Fibroblast of lung (primary cell): Measurements from ENCODE around the gene MYBPH. TPM values are rescaled to one million over a fixed set of nuclear protein-coding genes. Genes with fewer than 3 reads are reported as not detected.

Experiments used
- DNase-seq, 2 donors: peaks; one replicate each; pipeline versions ENCODE4 v3.0.0 to v3.0.0-alpha.2; 2010; ENCODE audit warnings: low read depth in 2 of 2
- H2AFZ ChIP-seq: 2 replicates; pipeline ENCODE4 v1.5.1; 2012; ENCODE audit warnings: low read length, control low read depth, inconsistent platforms
- H3K27ac ChIP-seq: 2 replicates; pipeline ENCODE4 v1.5.1; 2011; ENCODE audit warnings: low read length, control low read depth; ENCODE audit not compliant: insufficient read depth
- H3K27me3 ChIP-seq: 2 replicates; pipeline ENCODE4 v1.5.1; 2011; ENCODE audit warnings: mild to moderate bottlenecking, low read length; ENCODE audit not compliant: control insufficient read depth, insufficient read depth
- H3K36me3 ChIP-seq: 2 replicates; pipeline ENCODE4 v1.5.1; 2011; ENCODE audit warnings: low read length; ENCODE audit not compliant: control insufficient read depth, insufficient read depth
- H3K4me1 ChIP-seq: 2 replicates; pipeline ENCODE4 v1.5.1; 2011; ENCODE audit warnings: low read length; ENCODE audit not compliant: control insufficient read depth, insufficient read depth; ENCODE audit errors: extremely low read depth
- H3K4me2 ChIP-seq: 2 replicates; pipeline ENCODE4 v1.5.1; 2011; ENCODE audit warnings: low read length, control low read depth; ENCODE audit not compliant: insufficient read depth; ENCODE audit errors: extremely low read depth
- H3K4me3 ChIP-seq, 4 experiments: fragments of 200-600 bp in 1 of 4; sonication (generic) in 1 of 4; replicated peaks in 1 of 4; 2 replicates each; pipeline ENCODE4 v1.5.1; 2011 to 2016; ENCODE audit warnings: low read length in 4 of 4, low read depth in 3 of 4, mild to moderate bottlenecking in 3 of 4, control low read depth in 2 of 4, inconsistent platforms in 1 of 4, mixed read lengths in 1 of 4; ENCODE audit not compliant: insufficient read depth in 1 of 4; ENCODE audit errors: control extremely low read depth in 1 of 4
- H3K79me2 ChIP-seq: 2 replicates; pipeline ENCODE4 v1.5.1; 2012; ENCODE audit warnings: mild to moderate bottlenecking, low read length, inconsistent platforms; ENCODE audit not compliant: control insufficient read depth, insufficient read depth
- H3K9ac ChIP-seq: 2 replicates; pipeline ENCODE4 v1.5.1; 2011; ENCODE audit warnings: mild to moderate bottlenecking, low read length, control low read depth; ENCODE audit not compliant: insufficient read depth
- H3K9me3 ChIP-seq: 2 replicates; pipeline ENCODE4 v1.5.1; 2012; ENCODE audit warnings: low read depth, low read length; ENCODE audit not compliant: control insufficient read depth, insufficient read depth
- H4K20me1 ChIP-seq: 2 replicates; pipeline ENCODE4 v1.5.1; 2011; ENCODE audit warnings: low read length; ENCODE audit not compliant: control insufficient read depth, insufficient read depth; ENCODE audit errors: extremely low read depth
- EZH2 ChIP-seq: IDR thresholded peaks from 2 replicates; pipeline ENCODE4 v1.5.1; 2012; ENCODE audit warnings: low read length, control low read depth, mild to moderate bottlenecking; ENCODE audit errors: missing control alignments
- polyA plus RNA-seq, 2 donors: library from polyadenylated mRNA; depleted of rRNA in 1 of 2; stranded (reverse) in 1 of 2; unstranded in 1 of 2; fragments of >200 nt; gene quantifications; 2 replicates each; pipeline ENCODE4 v1.2.1, GENCODE V29; 2011 to 2012; ENCODE audit warnings: missing spikeins in 1 of 2
- total RNA-seq: library from RNA; depleted of rRNA; stranded (reverse); fragments of >200 nt; gene quantifications from 2 replicates; pipeline ENCODE4 v1.2.1, GENCODE V29; 2014
- TF ChIP-seq, protein P1 (sequence below), 2 donors: IDR thresholded peaks in 1 of 2; conservative IDR thresholded peaks in 1 of 2; 1 replicate in 1 of 2; 2 replicates in 1 of 2; pipeline ENCODE4 v1.5.1; 2011 to 2012; ENCODE audit warnings: low read length in 2 of 2, control low read depth in 1 of 2, inconsistent platforms in 1 of 2, low read depth in 1 of 2, mild to moderate bottlenecking in 1 of 2

Gene MYBPH
- total and polyA plus RNA-seq, 2 donors (not counting 1 experiment from before 2014, with no cell fraction given) = 0.17 to 5.5 TPM

DNA sequence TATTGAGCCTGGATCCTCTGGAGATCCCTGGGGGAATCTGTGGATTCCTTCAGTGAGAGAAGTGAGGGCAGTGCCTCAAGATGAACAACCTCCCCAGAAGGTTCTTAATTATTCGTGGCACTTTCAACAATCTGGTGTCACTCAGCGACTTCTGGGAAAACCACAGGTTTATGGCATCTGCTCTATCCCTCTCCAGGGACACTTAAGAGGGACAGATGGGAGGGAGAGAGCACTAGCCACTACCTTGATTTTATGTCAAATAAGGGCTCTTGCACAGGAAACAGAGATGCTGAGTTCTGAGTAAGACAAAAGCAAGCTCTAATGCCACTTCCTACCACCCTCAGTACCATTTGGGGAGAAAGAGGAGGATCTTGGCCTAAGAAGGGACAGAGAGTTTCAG lies 32.1 kb upstream of the MYBPH start:
- TF ChIP-seq EZH2 = no peak
- TF ChIP-seq, protein P1, sequence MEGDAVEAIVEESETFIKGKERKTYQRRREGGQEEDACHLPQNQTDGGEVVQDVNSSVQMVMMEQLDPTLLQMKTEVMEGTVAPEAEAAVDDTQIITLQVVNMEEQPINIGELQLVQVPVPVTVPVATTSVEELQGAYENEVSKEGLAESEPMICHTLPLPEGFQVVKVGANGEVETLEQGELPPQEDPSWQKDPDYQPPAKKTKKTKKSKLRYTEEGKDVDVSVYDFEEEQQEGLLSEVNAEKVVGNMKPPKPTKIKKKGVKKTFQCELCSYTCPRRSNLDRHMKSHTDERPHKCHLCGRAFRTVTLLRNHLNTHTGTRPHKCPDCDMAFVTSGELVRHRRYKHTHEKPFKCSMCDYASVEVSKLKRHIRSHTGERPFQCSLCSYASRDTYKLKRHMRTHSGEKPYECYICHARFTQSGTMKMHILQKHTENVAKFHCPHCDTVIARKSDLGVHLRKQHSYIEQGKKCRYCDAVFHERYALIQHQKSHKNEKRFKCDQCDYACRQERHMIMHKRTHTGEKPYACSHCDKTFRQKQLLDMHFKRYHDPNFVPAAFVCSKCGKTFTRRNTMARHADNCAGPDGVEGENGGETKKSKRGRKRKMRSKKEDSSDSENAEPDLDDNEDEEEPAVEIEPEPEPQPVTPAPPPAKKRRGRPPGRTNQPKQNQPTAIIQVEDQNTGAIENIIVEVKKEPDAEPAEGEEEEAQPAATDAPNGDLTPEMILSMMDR (conservative IDR thresholded peaks at IDR 0.05 in 1 of 2, IDR thresholded peaks at IDR 0.05 in 1 of 2; ENCODE audit: low read depth in 1 of 2, low read length in 2 of 2) = no peak
- H3K4me1 ChIP-seq = peaks cover under 1% of the 10 kb centered on the region
- H3K36me3 ChIP-seq = no peaks in the 10 kb centered on the region
- H3K4me3 ChIP-seq = no peak overlapping the region
- H3K79me2 ChIP-seq = no peaks in the 10 kb centered on the region
- no peak overlapping the region for H3K9ac ChIP-seq
- no peaks in the 10 kb centered on the region for H3K9me3 ChIP-seq
- no peak overlapping the region for H2AFZ ChIP-seq
- H4K20me1 ChIP-seq = no peaks in the 10 kb centered on the region
- H3K27me3 ChIP-seq = no peaks in the 10 kb centered on the region
- DNase-seq = no peak
- H3K27ac ChIP-seq = no peak overlapping the region
- H3K4me2 ChIP-seq = no peak overlapping the region

DNA sequence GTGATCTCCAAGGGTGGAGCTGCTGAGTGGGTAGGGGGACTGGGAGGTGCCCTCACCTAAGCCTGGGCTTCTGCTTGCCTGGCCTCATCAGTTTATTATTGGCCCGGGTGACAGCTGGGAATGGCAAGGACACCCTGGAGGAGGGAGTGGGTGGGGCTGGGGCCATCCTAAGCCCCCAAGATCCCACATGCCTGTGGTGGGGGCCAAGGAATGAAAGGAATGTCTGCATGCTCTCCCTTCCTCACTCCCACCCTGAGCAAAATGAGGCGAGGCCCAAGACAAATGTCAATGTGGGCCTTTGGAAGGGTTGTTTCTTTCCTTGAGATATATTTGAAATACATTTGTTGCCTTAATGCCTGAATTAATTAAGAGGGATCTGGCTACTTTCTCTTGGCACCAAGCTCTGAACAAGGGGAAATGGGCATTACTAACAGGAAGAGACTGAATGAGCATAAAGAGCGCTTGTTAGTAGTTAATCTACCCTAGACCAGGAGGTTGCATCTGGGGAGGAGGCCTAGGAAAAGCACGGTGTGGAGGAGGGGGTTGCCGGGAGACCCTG lies 30.6 kb upstream of the MYBPH start:
- Histone ChIP-seq H3K27me3 (no peaks in the 10 kb centered on the region), H3K4me3 (no peak overlapping the region), H2AFZ (no peak overlapping the region), H3K4me1 (peaks cover 2% of the 10 kb centered on the region), H3K9me3 (no peaks in the 10 kb centered on the region), H3K36me3 (no peaks in the 10 kb centered on the region), H3K79me2 (no peaks in the 10 kb centered on the region), H3K9ac (no peak overlapping the region), H3K27ac (no peak overlapping the region), H4K20me1 (no peaks in the 10 kb centered on the region), H3K4me2 (no peak overlapping the region)
- TF ChIP-seq, protein P1 (conservative IDR thresholded peaks at IDR 0.05 in 1 of 2, IDR thresholded peaks at IDR 0.05 in 1 of 2; ENCODE audit: low read depth in 1 of 2, low read length in 2 of 2) = no peak
- TF ChIP-seq EZH2 = no peak
- peak in 1 of 2 donors; percentile 31 for DNase-seq

DNA sequence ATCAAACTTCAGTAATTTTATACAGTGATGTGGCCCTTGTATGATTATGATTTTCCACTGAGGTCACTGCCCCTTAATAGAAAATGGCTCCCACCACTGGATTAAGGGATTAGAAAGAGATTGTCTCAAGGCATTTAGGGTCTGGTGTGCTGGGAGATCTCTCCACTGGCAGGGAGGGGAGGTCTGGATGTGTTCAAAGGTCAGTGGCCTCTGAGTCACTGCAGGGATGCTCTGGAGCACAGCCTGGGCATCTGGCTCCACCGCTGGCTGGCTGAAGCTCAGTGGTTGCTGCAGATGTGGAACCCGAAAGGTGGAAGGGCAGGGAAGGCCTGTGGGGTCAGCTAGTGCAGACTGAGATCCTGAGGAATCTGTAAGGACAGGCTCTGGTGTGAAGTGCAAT lies 29.1 kb upstream of the MYBPH start:
- Histone ChIP-seq H3K79me2 (no peaks in the 10 kb centered on the region), H2AFZ (no peak overlapping the region), H3K36me3 (no peaks in the 10 kb centered on the region), H4K20me1 (no peaks in the 10 kb centered on the region), H3K4me3 (no peak overlapping the region), H3K27ac (no peak overlapping the region), H3K9ac (no peak overlapping the region), H3K9me3 (no peaks in the 10 kb centered on the region), H3K27me3 (no peaks in the 10 kb centered on the region), H3K4me2 (no peak overlapping the region), H3K4me1 (peaks cover 9% of the 10 kb centered on the region)
- TF ChIP-seq, protein P1 (conservative IDR thresholded peaks at IDR 0.05 in 1 of 2, IDR thresholded peaks at IDR 0.05 in 1 of 2; ENCODE audit: low read depth in 1 of 2, low read length in 2 of 2) = no peak
- TF ChIP-seq EZH2 = no peak
- DNase-seq = no peak
